Ectodermal cell (in vitro differentiated cells): ENCODE results near the gene AGFG1. TPM values are rescaled to one million over a fixed set of nuclear protein-coding genes. Genes with fewer than 3 reads are reported as not detected.

ENCODE experiments used
- H3K27ac ChIP-seq: 2 replicates; pipeline ENCODE4 v1.7.0; 2013; ENCODE audit warnings: mild to moderate bottlenecking, low read depth, low read length; ENCODE audit not compliant: insufficient read depth, poor library complexity, severe bottlenecking
- H3K27me3 ChIP-seq: 2 replicates; pipeline ENCODE4 v1.7.0; 2013; ENCODE audit warnings: mild to moderate bottlenecking, low read length; ENCODE audit not compliant: insufficient read depth, control insufficient read depth, poor library complexity, severe bottlenecking
- H3K36me3 ChIP-seq: one replicate; pipeline ENCODE4 v1.7.0; 2013; ENCODE audit warnings: low read length; ENCODE audit not compliant: control insufficient read depth, insufficient read depth
- H3K4me1 ChIP-seq: one replicate; pipeline ENCODE4 v1.7.0; 2013; ENCODE audit warnings: low read length; ENCODE audit not compliant: control insufficient read depth, insufficient read depth
- H3K4me3 ChIP-seq: 2 replicates; pipeline ENCODE4 v1.7.0; 2013; ENCODE audit warnings: low read depth, low read length, control low read depth; ENCODE audit not compliant: insufficient read depth
- H3K9me3 ChIP-seq: 2 replicates; pipeline ENCODE4 v1.7.0; 2013; ENCODE audit warnings: mild to moderate bottlenecking, low read length, moderate library complexity; ENCODE audit not compliant: control insufficient read depth
- WGBS, 2 experiments: methylation state at CpG; one replicate each; pipeline ENCODE4 v1.1.7; 2013; ENCODE audit warnings: missing lambda C conversion rate in 2 of 2; 5-methylcytosine and 5-hydroxymethylcytosine counted together
- polyA plus RNA-seq, 4 experiments: library from polyadenylated mRNA; stranded (reverse); fragments of 50-300 nt; gene quantifications; one replicate each; pipeline ENCODE4 v1.2.3, GENCODE V29; 2013

AGFG1 gene
- polyA plus RNA-seq (2013, experiment 1 of 4) = 68.8 TPM
- 66.4 TPM for polyA plus RNA-seq (2013, experiment 2 of 4)
- 62.0 TPM for polyA plus RNA-seq (2013, experiment 3 of 4)
- polyA plus RNA-seq (2013, experiment 4 of 4) = 64.0 TPM

- peak within 1 kb of the TSS; percentile 47 for H3K27ac ChIP-seq
- peak within 1 kb of the TSS; percentile 62 for H3K4me3 ChIP-seq
- H3K9me3 ChIP-seq = no peaks in the 10 kb centered on the region
- peaks cover 5% of the 10 kb centered on the region for H3K4me1 ChIP-seq
- no peaks in the 10 kb centered on the region for H3K36me3 ChIP-seq
- 0 to 1% methylated on average over 26 to 27 of the region's 28 CpGs for WGBS, 2 experiments
- no peaks in the 10 kb centered on the region for H3K27me3 ChIP-seq
Observed at GRCh38 chr2:227471924-227472264, at the start of gene AGFG1. AGFG1 (plus strand) TSS chr2:227472156; CDS start chr2:227472422, 266 bp downstream.

- whole genome bisulfite sequencing, 2 experiments = 79 to 81% methylated on average over 10 of the region's 10 CpGs
- H3K4me1 ChIP-seq = no peaks in the 10 kb centered on the region
- no peak overlapping the region for H3K27ac ChIP-seq
- H3K4me3 ChIP-seq = no peak overlapping the region
- no peaks in the 10 kb centered on the region for H3K27me3 ChIP-seq
- H3K36me3 ChIP-seq = no peaks in the 10 kb centered on the region
- no peaks in the 10 kb centered on the region for H3K9me3 ChIP-seq
Observed at GRCh38 chr2:227423656-227424499, 48.1 kb upstream of the AGFG1 start.

GRCh38 chr2:227428731-227429285 is 43.1 kb upstream of the AGFG1 start:
- WGBS, 2 experiments = 95% methylated on average over 8 of the region's 8 CpGs

GRCh38 chr2:227430639-227431038 is 41.3 kb upstream of the AGFG1 start:
- no peak overlapping the region for H3K4me3 ChIP-seq
- no peaks in the 10 kb centered on the region for H3K27me3 ChIP-seq
- no peaks in the 10 kb centered on the region for H3K4me1 ChIP-seq
- WGBS, 2 experiments = 96 to 100% methylated on average over 2 to 3 of the region's 3 CpGs
- H3K36me3 ChIP-seq = no peaks in the 10 kb centered on the region
- H3K9me3 ChIP-seq = peaks cover 3% of the 10 kb centered on the region
- no peak overlapping the region for H3K27ac ChIP-seq

More at GRCh38 chr2:227428731-227429285, 43.1 kb upstream of the AGFG1 start:
- no peak overlapping the region for H3K4me3 ChIP-seq
- no peaks in the 10 kb centered on the region for H3K36me3 ChIP-seq
- H3K27ac ChIP-seq = no peak overlapping the region
- no peaks in the 10 kb centered on the region for H3K27me3 ChIP-seq
- no peaks in the 10 kb centered on the region for H3K4me1 ChIP-seq
- H3K9me3 ChIP-seq = peaks cover 3% of the 10 kb centered on the region

GRCh38 chr2:227433171-227433570 is 38.8 kb upstream of the AGFG1 start:
- no peak overlapping the region for H3K4me3 ChIP-seq
- peaks cover 3% of the 10 kb centered on the region for H3K9me3 ChIP-seq
- no peaks in the 10 kb centered on the region for H3K27me3 ChIP-seq
- H3K4me1 ChIP-seq = no peaks in the 10 kb centered on the region
- 89 to 99% methylated on average over 2 of the region's 2 CpGs for WGBS, 2 experiments
- no peak overlapping the region for H3K27ac ChIP-seq
- no peaks in the 10 kb centered on the region for H3K36me3 ChIP-seq

GRCh38 chr2:227436436-227437174 is 35.4 kb upstream of the AGFG1 start:
- WGBS, 2 experiments = 85 to 94% methylated on average over 5 to 6 of the region's 7 CpGs
- peaks cover 3% of the 10 kb centered on the region for H3K9me3 ChIP-seq
- H3K4me1 ChIP-seq = no peaks in the 10 kb centered on the region
- no peaks in the 10 kb centered on the region for H3K36me3 ChIP-seq
- no peak overlapping the region for H3K4me3 ChIP-seq
- no peak overlapping the region for H3K27ac ChIP-seq
- H3K27me3 ChIP-seq = no peaks in the 10 kb centered on the region

- Histone ChIP-seq H3K4me1 (no peaks in the 10 kb centered on the region), H3K4me3 (no peak overlapping the region), H3K36me3 (no peaks in the 10 kb centered on the region), H3K9me3 (no peaks in the 10 kb centered on the region), H3K27ac (no peak overlapping the region), H3K27me3 (no peaks in the 10 kb centered on the region)
- 89 to 92% methylated on average over 5 of the region's 5 CpGs for WGBS, 2 experiments
Observed at GRCh38 chr2:227439214-227439613, 32.7 kb upstream of the AGFG1 start.

GRCh38 chr2:227442639-227443038 is 29.3 kb upstream of the AGFG1 start:
- Histone ChIP-seq H3K27ac (no peak overlapping the region), H3K4me1 (no peaks in the 10 kb centered on the region), H3K9me3 (no peaks in the 10 kb centered on the region), H3K4me3 (no peak overlapping the region), H3K36me3 (no peaks in the 10 kb centered on the region), H3K27me3 (no peaks in the 10 kb centered on the region)
- 94 to 100% methylated on average over 1 of the region's 1 CpG for WGBS, 2 experiments

- H3K27ac ChIP-seq = no peak overlapping the region
- no peaks in the 10 kb centered on the region for H3K4me1 ChIP-seq
- H3K36me3 ChIP-seq = no peaks in the 10 kb centered on the region
- no peak overlapping the region for H3K4me3 ChIP-seq
- no peaks in the 10 kb centered on the region for H3K27me3 ChIP-seq
- H3K9me3 ChIP-seq = no peaks in the 10 kb centered on the region
- 85 to 86% methylated on average over 11 to 12 of the region's 12 CpGs for WGBS, 2 experiments
Observed at GRCh38 chr2:227443889-227444568, 27.9 kb upstream of the AGFG1 start.
